ENCODE measurements around the gene NUDT16.

DNA sequence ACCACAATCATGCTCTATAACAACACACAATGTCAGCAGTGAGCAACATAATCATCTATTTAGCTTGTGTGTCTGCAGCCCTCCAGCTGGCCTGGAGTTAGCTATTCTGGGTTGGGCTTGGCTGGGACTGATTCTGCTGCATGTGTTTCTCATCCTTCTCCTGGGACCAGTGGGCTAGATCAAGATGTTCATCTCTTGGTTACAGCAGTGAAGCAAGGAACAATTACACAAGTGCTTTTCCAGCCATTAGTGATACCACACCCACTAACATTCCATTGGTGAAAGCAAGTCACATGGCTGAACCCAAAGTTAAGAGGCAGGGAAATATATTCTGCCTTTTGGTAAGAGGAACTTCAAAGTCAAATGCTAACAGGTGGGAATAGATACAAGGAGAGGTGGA lies 14.6 kb downstream of the NUDT16 start:
- TF ChIP-seq, protein P1, sequence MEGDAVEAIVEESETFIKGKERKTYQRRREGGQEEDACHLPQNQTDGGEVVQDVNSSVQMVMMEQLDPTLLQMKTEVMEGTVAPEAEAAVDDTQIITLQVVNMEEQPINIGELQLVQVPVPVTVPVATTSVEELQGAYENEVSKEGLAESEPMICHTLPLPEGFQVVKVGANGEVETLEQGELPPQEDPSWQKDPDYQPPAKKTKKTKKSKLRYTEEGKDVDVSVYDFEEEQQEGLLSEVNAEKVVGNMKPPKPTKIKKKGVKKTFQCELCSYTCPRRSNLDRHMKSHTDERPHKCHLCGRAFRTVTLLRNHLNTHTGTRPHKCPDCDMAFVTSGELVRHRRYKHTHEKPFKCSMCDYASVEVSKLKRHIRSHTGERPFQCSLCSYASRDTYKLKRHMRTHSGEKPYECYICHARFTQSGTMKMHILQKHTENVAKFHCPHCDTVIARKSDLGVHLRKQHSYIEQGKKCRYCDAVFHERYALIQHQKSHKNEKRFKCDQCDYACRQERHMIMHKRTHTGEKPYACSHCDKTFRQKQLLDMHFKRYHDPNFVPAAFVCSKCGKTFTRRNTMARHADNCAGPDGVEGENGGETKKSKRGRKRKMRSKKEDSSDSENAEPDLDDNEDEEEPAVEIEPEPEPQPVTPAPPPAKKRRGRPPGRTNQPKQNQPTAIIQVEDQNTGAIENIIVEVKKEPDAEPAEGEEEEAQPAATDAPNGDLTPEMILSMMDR (IDR thresholded peaks at IDR 0.05): no peak
- no peak for TF ChIP-seq POLR2A (IDR thresholded peaks at IDR 0.05)
